DND-41 (cell line): ENCODE measurements around the gene KCNQ5.
A peak's percentile ranks its signal among the peaks of the same experiment; 100 is the strongest.

Source experiments
- ATAC-seq: fragments of 200-7000 bp; cut with Tn5 transposase; 3 replicates; pipeline ENCODE4 v1.9.1; 2021; ENCODE audit warnings: low read depth; ENCODE audit not compliant: insufficient read depth
- DNase-seq: peaks from one replicate; pipeline ENCODE4 v3.0.0-alpha.2; 2020
- H2AFZ ChIP-seq: 2 replicates; pipeline ENCODE4 v1.6.0; 2012; ENCODE audit warnings: low read depth, low read length
- H3K27ac ChIP-seq: 2 replicates; pipeline ENCODE4 v1.5.1; 2012; ENCODE audit warnings: low read length, inconsistent platforms
- H3K27me3 ChIP-seq: fragments of 200-600 bp; sonication (generic); 2 replicates; pipeline ENCODE4 v1.6.0; 2012; ENCODE audit warnings: low read length, mild to moderate bottlenecking, inconsistent platforms; ENCODE audit not compliant: insufficient read depth, poor library complexity
- H3K36me3 ChIP-seq: 2 replicates; pipeline ENCODE4 v1.5.1; 2012; ENCODE audit warnings: low read length, inconsistent platforms; ENCODE audit not compliant: insufficient read depth
- H3K4me1 ChIP-seq: 2 replicates; pipeline ENCODE4 v1.5.1; 2012; ENCODE audit warnings: mild to moderate bottlenecking, low read length; ENCODE audit not compliant: insufficient read depth
- H3K4me2 ChIP-seq: 2 replicates; pipeline ENCODE4 v1.6.0; 2012; ENCODE audit warnings: mild to moderate bottlenecking, moderate library complexity, low read length, inconsistent platforms; ENCODE audit not compliant: insufficient read depth
- H3K4me3 ChIP-seq, 2 experiments: fragments of 200-600 bp in 1 of 2; shearing (Covaris generic) in 1 of 2; 2 replicates each; pipeline ENCODE4 v1.5.1; 2012 to 2016; ENCODE audit warnings: inconsistent platforms in 2 of 2, low read length in 2 of 2, mild to moderate bottlenecking in 2 of 2, low read depth in 1 of 2, moderate library complexity in 1 of 2
- H3K79me2 ChIP-seq: 2 replicates; pipeline ENCODE4 v1.6.0; 2012; ENCODE audit warnings: low read length, inconsistent platforms; ENCODE audit not compliant: insufficient read depth
- H3K9ac ChIP-seq: 2 replicates; pipeline ENCODE4 v1.6.0; 2012; ENCODE audit warnings: low read depth, mild to moderate bottlenecking, inconsistent platforms, low read length, moderate library complexity
- H3K9me3 ChIP-seq: 2 replicates; pipeline ENCODE4 v1.5.1; 2012; ENCODE audit warnings: low read length, moderate library complexity, mild to moderate bottlenecking, inconsistent platforms; ENCODE audit not compliant: insufficient read depth, severe bottlenecking
- H4K20me1 ChIP-seq: 2 replicates; pipeline ENCODE4 v1.6.0; 2012; ENCODE audit warnings: low read length; ENCODE audit not compliant: insufficient read depth
- CTCF ChIP-seq: IDR thresholded peaks from 2 replicates; pipeline ENCODE4 v1.5.1; 2012; ENCODE audit warnings: borderline replicate concordance, low read length, moderate library complexity, mild to moderate bottlenecking; ENCODE audit not compliant: poor library complexity, severe bottlenecking; ENCODE audit errors: extremely low read depth
- EZH2 ChIP-seq: IDR thresholded peaks from 3 replicates; pipeline ENCODE4 v1.6.1; 2012; ENCODE audit warnings: borderline replicate concordance, low read depth, mild to moderate bottlenecking, moderate library complexity, low read length, inconsistent platforms; ENCODE audit not compliant: severe bottlenecking

KCNQ5 gene

GRCh38 chr6:72810571-72811280, 188.9 kb downstream of the KCNQ5 start:
- no peak for ATAC-seq
- Histone ChIP-seq H3K9ac (no peak overlapping the region), H2AFZ (no peak overlapping the region), H3K36me3 (no peaks in the 10 kb centered on the region), H3K9me3 (no peaks in the 10 kb centered on the region), H3K4me1 (0 out of 2 replicates have a peak, but pooled peaks cover 3% of the 10 kb centered on the region), H3K4me3 (no peak overlapping the region), H3K79me2 (no peaks in the 10 kb centered on the region), H4K20me1 (no peaks in the 10 kb centered on the region), H3K27me3 (no peaks in the 10 kb centered on the region), H3K4me2 (no peak overlapping the region), H3K27ac (no peak overlapping the region)
- no peak for DNase-seq
- no peak for TF ChIP-seq CTCF
- no peak for TF ChIP-seq EZH2

- ATAC-seq = no peak
- Histone ChIP-seq H3K4me1 (0 out of 2 replicates have a peak, but pooled peaks cover 3% of the 10 kb centered on the region), H3K36me3 (no peaks in the 10 kb centered on the region), H3K27ac (no peak overlapping the region), H3K4me3 (no peak overlapping the region), H3K9ac (no peak overlapping the region), H3K79me2 (no peaks in the 10 kb centered on the region), H2AFZ (no peak overlapping the region), H4K20me1 (no peaks in the 10 kb centered on the region), H3K4me2 (no peak overlapping the region), H3K27me3 (no peaks in the 10 kb centered on the region), H3K9me3 (no peaks in the 10 kb centered on the region)
- DNase-seq = no peak
- no peak for TF ChIP-seq CTCF
Measured at GRCh38 chr6:72811971-72812421, 190.1 kb downstream of the KCNQ5 start.

- no peaks in the 10 kb centered on the region for H4K20me1 ChIP-seq
- H2AFZ ChIP-seq = no peak overlapping the region
- peak; percentile 72 for ATAC-seq
- DNase-seq = no peak
- no peak overlapping the region for H3K4me2 ChIP-seq
- 0 out of 2 replicates have a peak, but pooled peaks cover 3% of the 10 kb centered on the region for H3K4me1 ChIP-seq
- no peak overlapping the region for H3K9ac ChIP-seq
- no peaks in the 10 kb centered on the region for H3K36me3 ChIP-seq
- TF ChIP-seq CTCF = no peak
- no peak for TF ChIP-seq EZH2
- no peaks in the 10 kb centered on the region for H3K9me3 ChIP-seq
- H3K79me2 ChIP-seq = no peaks in the 10 kb centered on the region
- no peak overlapping the region for H3K27ac ChIP-seq
- no peaks in the 10 kb centered on the region for H3K27me3 ChIP-seq
- H3K4me3 ChIP-seq = no peak overlapping the region
Measured at GRCh38 chr6:72813807-72814596, 192.1 kb downstream of the KCNQ5 start.
